HG02885 (cell line): ENCODE results near the gene PTPRN2.
"Not testable (repeated sequence)": the region's sequence is repeated elsewhere in the genome, so short reads cannot be mapped to it uniquely, and the experiment has no call there.

Experiments used
- ATAC-seq: cut with Tn5 transposase; IDR thresholded peaks from one replicate; pipeline ENCODE4 v1.9.1; 2021; ENCODE audit warnings: mild to moderate bottlenecking; ENCODE audit not compliant: unreplicated experiment, poor library complexity

PTPRN2 gene

GRCh38 chr7:158536871-158537515 is 50.6 kb downstream of the PTPRN2 start:
- no peak for ATAC-seq

- no peak for ATAC-seq
These were observed 52.5 kb downstream of the PTPRN2 start for GRCh38 chr7:158535079-158535478.

DNA sequence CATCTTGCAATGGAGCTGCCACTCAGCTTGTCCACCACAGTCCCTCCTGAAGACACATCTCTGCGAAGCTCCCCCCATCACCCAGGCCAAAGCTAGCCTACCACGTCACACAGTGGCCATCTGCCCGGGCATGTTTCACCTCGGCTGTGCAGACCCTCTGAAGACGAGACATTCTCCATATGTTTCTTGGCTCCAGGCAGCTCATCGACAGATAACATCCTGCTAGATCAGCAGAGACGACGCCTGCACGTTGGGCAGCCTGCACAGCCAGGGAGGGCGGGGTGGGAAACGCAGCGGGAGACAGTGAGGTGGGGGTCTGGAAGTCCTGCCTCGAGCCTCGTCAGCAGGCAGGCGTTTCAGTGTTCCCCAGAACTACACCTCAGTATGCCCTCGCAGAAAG is 53.0 kb downstream of the PTPRN2 start:
- ATAC-seq: no peak

DNA sequence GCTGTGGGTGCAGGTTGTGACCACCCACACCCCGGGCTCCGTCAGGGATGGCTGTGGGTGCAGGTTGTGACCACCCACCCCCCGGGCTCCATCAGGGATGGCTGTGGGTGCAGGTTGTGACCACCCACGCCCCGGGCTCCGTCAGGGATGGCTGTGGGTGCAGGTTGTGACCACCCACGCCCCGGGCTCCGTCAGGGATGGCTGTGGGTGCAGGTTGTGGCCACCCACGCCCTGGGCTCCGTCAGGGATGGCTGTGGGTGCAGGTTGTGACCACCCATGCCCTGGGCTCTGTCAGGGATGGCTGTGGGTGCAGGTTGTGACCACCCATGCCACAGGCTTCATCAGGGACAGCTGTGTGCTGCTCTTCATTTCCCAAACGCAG is 53.5 kb downstream of the PTPRN2 start:
- not testable (repeated sequence) for ATAC-seq

- no peak for ATAC-seq
These were observed 54.1 kb downstream of the PTPRN2 start for GRCh38 chr7:158533386-158534133.

DNA sequence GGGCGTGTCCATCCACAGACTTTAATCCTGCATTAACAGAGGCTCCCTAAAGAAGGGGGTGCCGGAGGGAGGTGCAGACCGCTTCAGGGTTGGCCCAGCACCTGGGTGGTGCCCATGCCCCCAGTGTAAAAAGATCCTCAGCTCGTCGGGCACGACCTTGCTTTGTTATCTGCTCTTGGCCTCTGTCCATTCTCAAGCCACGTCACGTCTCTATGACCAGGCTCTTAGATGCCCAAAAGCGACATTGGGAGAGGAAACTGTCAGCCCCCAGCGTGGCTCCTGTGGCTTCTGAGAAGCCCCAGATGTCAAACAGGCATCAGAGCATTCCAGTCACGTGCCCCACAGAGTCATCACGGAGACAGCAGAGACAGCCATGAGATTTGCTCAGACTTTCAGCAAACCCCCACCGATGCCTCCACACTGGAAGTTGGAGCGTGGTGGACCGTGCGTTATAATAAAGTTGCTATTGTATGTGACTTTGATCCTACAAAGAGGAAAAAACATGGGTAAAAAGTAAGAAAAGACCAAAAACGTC is 55.5 kb downstream of the PTPRN2 start:
- ATAC-seq: no peak

DNA sequence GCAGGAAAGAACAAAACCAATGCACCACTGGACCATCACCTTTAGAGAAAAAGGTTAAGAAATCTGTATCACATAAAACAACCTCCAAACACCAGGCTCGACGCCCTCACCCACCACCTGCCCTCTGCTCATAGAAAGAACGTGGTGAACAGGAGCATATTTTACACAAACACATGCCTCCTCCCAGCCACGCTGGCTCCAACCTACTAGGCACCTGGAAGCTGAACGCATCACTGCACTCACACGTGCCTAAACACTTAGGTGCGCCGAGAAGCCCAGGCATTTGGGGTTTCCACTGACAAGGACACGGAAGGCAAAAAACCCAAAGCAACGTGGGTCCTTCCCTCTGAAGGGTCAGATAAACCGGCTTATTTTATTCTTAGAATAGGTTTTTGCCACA is 56.0 kb downstream of the PTPRN2 start:
- ATAC-seq: no peak

- ATAC-seq: no peak
These were observed 56.6 kb downstream of the PTPRN2 start for GRCh38 chr7:158530800-158531609.

DNA sequence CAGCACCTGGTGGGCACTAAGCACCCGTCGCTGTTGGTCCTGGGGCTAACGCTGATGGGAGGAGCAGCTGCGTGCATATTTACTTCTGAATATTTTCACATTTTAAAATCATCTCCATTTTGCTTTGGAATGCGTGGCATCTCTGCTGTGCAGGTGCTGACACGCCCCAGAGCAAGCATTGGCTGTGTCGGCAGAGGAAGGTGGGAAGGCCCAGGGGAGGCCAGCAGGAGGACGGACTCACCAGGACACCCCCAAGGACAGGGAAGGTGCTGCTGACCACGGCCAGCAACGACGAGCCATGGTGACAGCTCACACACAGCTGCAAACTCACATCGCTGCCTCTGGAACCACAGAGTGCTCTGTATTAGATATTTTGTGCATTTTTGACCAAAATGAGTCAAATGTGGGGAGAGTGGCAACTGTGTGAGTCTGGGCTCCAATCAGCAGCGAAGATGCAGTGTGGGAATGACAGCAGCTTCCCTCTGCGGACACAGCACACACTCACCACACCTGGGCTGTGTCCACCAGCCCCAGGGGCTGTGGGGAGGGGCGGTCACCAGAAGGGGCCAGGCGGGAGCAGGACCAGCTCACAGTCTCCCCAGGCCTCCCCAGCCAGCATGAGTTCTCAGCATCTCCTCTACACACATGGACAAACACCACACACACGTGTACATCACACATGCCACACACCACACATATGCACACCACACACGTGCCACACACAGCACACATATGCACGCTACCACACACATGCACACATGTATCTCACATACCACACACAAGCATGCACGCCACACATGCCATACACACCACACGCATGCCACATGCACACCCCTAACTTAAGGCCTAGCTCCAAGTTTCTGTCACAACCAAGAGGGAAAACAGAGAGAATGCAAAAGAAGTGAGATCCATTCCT is 58.2 kb downstream of the PTPRN2 start:
- ATAC-seq: no peak

GRCh38 chr7:158527915-158528502 is 59.6 kb downstream of the PTPRN2 start:
- ATAC-seq: no peak

DNA sequence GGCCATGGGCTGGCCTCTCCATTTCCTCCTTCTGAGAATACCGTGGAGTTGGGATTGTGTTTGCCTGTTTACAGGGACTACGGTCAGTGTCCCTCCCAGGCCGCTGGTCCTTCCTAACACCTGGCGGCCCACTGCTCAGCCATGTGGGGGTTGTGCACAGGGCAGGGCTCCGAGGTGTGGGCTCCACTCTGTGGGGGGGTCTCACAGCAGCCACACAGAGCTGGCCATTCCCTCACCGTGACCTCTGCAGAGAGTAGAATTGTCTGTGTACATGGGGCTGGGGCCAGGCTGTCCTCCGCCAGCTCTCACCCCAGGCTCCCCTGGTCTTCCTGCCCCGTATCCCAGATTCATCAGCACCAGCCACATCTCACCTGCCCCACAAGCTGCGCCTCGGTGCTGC is 60.1 kb downstream of the PTPRN2 start:
- ATAC-seq: no peak

DNA sequence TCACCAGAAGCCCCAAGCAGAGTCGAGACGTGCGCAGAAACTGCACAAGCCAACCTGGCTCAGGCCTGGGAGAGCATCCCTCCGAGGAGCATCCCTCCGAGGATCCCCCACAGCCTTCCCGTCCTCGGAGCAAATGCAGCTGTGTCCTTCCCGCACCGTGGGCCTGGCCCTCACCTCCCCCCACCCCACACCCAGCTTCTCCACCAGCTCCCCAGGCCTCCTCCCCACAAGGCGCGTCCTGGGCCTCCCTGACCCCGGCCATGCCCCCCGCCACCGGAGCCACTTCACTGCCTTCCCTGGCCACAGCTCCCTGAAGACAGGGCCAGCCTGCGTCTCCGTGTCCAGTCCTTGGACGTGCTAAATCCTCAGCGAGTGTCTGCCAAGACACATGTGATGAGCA is 60.6 kb downstream of the PTPRN2 start:
- ATAC-seq: no peak

DNA sequence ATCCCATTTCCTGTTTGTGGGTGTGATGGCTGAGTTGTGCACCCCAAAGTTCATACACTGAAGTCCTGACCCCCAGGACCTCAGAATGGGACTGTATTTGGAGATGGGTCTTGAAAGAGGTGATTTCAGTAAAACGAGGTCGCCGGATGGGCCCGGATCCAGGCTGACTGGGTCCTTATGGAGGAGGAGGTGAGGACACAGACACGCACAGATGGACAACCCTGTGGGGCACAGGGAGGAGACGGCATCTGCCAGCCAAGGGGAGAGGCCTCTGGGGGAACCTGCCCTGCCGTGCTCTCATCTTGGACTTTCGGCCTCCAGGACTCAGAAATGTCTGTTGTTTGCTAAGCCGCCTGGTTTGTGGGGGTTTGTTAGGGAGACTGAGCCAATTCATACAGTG is 61.1 kb downstream of the PTPRN2 start:
- no peak for ATAC-seq

GRCh38 chr7:158525648-158526484 is 61.8 kb downstream of the PTPRN2 start:
- ATAC-seq: no peak

DNA sequence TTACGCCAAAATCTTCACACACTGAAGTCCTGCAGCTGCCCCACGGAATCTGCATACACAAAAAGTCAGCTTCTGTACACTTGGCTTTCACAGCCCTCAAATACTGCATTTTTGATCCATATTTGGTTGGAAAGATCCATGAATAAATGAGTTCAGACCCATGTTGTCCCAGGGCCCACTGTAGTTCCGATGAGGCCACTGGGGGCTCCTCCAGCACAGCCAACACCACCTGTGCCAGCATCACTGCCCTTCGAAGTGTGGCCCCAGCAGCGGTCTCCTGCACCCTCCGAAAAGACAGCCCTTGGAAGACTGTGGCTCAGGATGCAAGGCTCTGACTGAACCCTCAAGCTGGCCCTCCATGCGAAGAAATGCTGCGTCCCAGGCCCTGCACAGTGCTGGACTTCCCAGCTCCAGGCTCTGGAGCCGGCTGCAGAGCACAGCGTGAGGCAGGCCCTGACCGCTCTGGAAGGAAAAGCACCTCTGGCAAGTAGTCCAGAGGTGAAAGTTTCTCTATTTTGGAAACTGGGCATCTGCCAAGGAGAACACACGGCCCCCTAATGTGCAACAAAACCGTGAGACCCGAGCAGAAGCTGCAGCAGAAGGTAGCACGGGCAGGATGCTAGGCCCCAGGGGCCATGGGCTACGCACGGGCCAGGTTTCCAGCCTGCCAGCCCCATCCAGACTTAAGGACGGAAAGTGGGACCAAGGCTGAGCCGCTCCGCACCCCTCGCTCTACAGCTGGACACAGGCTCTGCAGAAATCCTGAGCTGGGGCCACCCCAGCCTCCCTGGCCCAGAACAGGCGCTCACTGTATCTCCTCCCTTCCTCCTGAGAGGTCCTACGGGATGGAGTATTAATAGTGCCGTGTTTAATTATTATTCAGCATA is 62.6 kb downstream of the PTPRN2 start:
- ATAC-seq: no peak

DNA sequence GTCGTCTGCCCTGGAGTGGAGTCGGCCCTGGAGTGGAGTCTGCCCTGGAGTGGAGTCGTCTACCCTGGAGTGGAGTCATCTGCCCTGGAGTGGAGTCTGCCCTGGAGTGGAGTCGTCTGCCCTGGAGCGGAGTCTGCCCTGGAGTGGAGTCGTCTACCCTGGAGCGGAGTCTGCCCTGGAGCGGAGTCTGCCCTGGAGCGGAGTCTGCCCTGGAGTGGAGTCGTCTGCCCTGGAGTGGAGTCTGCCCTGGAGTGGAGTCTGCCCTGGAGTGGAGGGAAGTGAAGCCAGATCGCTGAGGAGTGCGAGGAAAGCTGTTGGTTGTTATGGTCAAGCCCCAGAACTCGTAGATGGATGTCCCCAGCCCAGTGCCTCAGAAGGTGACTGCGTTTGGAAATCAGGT is 63.3 kb downstream of the PTPRN2 start:
- ATAC-seq: not testable (repeated sequence)

- not testable (repeated sequence) for ATAC-seq
These were observed 63.7 kb downstream of the PTPRN2 start for GRCh38 chr7:158523877-158524276.
